ENCODE results near the gene PDE1A. TPM values are rescaled to one million over a fixed set of nuclear protein-coding genes. Genes with fewer than 3 reads are reported as not detected.

The PDE1A gene
- total RNA-seq (2022; extraction: Qiagen RNA extraction), result 0.17 to 0.33 TPM (median 0.26 TPM) in 5 replicates

DNA sequence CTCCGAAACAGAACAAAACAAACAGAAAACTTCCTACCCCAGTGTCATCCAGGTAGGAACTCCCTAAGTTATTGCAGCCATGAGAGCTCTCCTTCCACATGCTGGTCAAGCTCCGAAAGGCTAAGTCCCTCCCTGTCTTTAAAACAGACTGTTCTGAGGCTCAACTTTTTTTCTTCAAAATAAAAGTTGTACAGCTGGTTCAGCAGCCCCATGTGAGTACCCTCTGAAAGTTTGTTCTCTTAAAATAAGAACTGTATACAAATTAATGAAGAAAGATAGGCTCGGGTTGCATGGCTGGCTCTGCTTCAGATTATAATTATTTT lies at the start of gene PDE1A:
TSS of gene PDE1A (minus strand) at position 119 of the 323 bp plus-strand sequence.

